ENCODE results near the gene GALNT9.
A peak's percentile ranks its signal among the peaks of the same experiment; 100 is the strongest.

The GALNT9 gene

DNA sequence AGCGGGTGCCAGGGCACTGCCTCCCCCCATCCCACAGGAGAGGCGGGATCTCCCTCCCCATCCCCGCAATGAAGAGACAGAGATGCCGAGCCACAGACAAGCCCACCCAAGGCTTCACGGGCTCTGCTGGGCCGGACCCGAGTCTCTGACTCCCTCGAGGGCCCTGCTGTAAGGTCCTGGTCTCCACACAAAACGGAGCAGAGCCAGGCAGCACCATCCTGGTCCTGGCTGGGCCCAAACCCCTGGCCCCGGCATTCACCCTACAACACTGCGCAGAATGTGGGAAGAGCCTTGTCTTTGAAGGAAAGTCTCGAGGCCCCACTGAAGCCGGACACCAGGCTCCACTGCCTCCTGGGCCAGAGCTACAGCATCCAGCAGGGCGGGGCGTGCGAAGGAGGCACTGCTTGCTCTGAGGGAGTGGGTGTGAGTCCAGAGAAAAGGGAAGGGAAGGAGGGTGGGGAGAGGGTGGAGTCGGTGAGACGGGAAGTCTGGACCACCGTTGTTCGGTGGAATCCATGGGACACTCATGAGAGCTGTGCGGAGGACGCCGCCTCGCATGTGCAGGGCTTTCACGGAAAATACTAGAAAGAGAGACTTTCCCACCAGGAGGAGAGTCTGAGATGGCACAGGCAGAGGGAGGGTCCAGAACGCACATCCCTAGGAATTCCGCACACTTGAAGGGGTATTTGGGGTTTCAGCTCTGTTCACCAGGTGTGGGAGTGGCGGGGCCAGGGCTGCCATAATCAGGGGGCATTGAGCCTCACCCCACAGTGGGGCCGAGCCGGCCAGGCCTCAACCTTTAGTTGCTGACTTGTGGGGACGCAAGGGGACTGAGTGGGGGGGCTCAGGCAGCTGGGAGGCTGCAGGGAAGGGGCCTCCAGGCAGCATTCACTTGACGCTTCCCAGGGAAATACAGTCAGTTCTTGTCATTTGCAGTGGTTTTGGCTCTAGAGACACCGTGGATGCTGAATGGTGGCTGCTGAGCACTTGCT lies 36.8 kb downstream of the GALNT9 start:
- DNase-seq: no peak

DNA sequence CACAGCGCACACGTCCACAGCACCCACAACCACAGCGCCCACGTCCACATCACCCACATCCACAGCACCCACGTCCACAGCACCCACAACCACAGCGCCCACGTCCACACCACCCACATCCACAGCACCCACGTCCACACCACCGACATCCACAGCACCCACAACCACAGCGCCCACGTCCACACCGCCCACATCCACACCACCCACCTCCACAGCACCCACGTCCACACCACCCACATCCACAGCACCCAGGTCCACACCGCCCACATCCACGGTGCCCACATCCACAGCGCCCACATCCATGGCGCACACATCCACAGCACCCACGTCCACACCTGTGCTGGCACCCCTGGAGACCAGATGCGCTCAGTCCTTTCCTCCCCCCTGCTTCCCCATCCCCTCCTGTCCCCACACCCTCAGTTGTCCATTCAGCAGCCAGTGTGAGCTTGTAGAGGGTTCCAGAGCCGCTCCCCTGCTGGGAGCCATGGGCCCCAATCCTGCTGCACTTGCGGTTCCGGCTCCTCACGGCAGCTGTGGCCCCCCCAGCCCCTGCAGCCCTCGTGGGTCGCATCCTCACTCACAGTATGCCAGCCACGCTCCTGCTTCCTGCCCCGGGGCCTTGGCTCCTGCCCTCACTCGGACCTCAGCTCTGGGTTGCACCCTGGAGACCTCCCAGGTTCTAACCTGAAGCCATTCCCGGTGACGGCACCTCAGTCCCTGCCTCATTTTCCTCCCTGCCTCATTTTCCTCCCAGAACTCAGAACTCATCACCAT lies 37.8 kb downstream of the GALNT9 start:
- no peak for DNase-seq

DNA sequence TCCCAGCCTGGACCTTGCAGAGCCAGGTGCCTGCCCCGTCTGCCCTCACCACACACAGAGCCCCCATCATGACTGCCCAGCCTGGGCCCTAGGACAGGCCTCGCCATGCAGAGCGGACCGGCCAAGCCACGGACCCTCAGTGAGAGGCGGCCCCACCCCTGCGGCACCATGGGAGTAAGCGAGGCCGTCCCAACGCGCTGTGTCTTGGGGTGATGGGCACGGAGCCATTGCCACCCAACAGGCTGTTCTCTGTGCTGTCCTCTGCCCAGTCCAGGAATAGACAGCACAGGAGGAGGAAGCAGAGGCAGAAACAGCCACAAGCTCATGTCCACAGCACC lies 39.2 kb downstream of the GALNT9 start:
- DNase-seq: no peak

DNA sequence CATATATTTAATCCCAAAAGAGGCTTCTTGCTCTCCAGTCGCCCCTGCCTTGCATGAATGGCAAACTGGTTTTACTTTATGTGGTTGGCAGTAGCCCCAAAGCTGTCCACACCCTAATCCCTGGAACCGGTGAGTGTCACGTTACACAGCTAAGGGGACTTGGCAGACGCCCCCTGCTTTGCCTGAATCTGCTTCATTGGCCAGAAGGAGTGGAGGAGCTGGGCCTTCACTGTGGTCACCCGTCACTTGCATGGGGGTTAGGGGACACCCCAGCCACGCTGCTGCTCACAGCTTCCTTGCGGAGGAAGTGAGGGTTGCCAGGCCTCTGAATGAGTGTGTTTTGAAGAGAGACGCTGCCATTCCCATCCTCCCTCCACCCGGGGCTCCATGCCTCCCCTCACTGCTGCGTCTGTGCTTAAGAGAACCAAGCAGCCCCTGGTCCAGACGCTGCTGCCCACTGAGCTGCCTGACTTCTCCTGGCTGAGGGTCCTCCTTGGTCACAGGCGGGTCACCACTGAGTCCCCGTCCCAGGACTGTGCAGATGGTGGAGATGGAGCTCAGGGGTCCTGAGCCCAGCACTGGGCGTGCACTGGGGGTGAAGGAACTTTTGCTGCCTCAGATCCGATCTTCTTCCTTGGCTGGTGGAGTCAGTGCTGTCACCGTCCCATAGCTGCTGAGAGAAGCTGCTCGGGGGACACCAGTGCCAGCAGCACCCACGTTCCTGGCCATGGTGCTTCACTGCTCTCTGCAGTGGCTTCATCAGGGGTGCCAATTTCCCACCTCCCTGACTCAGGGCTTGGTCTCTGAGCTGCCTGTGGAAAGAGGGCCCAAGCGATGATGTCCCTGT lies 39.8 kb downstream of the GALNT9 start:
- DNase-seq: no peak

DNA sequence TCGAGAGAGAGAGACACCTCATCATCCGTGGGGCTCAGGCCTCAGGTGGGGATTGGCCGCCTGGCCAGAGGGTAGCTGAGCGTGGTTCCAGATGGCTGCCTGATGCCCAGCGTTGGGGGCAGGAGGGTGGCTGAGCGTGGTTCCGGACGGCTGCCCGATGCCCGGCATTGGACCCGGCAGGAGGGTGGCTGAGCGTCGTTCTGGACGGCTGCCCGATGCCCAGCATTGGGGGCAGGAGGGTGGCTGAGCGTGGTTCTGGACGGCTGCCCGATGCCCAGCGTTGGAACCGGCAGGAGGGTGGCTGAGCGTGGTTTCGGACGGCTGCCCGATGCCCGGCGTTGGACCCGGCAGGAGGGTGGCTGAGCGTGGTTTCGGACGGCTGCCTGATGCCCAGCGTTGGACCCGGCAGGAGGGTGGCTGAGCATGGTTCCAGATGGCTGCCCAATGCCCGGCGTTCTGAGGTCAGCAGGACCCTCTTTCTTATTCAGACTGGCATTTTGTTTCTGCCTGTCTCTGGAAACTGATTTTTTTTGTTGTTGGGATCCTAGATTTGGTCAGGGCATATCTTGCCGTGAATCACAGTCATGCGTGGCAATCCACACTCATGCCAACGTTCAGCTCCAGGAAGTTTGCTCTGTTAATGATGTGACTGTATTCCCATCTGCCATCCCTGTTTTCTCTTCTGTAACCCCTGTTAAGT lies 40.7 kb downstream of the GALNT9 start:
- no peak for DNase-seq

DNA sequence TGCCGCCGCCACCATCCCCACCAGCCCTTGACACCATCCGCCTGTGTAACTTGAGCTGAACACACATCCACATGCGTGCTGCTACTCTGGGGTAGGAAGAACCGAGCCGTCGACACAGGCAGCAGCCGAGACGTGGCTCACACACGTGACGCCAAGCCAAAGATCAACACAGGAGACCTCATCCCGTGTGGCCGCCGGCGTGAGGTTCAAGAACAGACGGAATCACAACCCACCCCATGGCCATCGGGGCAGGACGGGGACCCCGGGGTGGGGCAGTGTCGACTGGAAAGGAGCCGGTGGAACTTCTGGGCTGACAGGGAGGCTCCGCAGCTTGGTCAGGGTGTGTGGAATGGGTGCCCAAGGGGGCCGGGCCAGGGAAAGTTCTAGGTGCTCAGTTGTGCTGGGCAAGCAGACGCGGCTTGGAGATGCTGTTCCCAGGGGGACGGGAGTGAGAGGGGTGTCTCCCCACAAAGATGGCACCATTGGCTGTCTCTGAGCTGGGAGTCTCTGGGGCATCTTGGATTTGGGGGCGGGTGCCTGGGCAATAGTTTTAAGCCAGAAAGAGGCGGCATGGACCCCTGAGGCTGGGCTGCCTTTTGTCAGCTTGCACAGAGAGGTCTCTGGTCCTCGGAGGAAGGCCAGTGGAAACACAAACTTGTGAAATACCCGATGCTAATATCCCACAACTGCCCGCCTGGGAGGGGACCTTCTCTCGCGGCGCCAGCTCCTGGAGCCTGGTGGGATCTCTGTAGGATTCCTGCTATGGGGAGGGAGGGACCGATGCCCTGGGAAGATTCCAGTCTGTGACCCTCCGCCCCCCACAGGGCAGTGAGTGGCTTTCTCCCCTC lies 41.8 kb downstream of the GALNT9 start:
- DNase-seq: no peak

DNA sequence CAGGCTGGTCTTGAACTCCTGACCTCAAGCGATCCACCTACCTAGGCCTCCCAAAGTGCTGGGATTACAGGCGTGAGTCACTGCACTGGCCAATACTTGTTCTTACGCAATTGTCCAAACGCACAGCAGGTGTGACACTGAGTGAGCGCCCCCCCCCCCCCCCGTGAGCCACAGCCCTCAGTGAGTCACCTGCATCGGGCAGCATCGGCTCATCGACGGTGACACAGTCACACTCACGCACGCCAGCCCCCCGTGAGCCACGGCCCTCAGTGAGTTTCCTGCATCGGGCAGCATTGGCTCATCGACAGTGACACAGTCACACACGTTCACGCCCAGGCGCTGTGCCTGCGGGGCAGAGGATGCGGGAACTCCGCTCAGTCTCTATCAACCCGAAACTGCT lies 42.5 kb downstream of the GALNT9 start:
- no peak for DNase-seq

DNA sequence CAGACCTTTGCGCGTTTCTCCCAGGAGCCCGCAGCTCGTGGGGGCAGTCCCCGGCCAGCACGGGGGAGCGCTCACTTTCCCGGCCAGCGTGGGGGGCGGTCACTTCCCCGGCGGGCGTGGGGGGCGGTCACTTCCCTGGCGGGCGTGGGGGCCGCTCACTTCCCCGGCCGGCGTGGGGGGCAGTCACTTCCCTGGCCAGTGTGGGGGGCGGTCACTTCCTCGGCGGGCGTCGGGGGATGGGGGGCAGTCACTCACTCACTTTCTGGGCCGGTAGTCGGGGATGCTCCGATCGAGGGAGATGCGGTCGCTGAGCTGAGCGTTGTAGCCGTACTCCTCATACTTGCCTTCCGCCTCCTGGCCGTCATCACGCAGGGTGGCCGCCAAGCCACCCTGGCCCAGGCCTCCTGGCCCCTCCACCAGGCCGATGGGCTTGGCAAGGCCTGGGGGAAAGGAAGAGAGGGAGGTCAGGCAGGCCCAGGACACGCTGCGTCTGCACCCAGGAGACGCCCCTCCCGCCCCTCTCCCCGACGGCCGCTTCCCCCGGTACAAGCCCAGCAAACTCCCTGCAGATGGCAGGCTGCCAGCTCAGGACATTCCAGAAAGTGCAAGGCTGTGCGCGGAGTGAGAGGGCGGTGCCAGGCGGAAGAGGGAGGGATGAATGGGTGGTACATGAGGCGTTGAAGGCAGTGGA lies 43.3 kb downstream of the GALNT9 start:
- DNase-seq: peak; percentile 29 to 47

DNA sequence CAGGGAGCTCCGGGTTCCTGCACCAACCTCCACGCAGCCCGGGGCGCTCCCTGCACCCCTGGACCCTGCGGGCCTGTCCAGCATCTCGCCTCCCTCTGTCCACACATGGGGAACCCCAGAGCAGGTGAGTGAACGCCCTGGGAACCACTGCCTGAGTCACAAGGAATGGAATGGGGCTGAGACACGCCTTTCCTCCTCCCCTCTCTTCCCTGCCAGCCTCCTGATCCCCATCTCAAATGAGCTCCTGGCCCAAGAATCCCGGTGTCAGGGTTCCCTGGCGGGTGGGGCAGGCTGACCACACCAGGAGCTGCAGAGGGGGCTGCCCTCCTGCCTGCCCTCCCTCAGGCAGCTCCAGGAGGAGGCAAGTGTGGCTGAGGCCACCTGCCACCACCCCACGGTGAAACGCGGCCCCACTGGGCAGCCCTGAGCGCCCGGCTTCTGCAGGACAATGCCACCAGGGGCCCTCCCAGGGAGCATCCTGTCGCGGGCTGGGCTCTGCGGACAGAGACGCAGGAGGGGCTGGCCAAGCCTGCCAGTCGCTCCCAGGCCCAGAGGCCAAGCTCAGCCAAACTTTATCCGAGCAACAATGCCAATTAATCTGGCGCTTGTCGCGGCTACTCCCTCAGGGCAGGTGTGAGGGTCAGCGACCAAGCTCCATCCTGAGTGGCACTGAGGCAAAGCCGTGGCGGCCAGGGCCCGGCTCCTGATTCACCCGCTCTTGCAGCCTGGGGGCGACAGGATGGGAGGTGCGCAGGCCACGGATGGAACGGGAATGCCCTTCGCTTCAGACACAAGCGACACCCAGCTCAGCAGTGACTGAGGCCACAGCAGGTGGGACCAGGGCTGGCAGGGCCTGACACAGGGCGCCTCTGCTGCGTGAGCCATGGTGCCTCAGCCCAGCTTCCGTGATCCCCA lies 44.3 kb downstream of the GALNT9 start:
- DNase-seq: no peak

DNA sequence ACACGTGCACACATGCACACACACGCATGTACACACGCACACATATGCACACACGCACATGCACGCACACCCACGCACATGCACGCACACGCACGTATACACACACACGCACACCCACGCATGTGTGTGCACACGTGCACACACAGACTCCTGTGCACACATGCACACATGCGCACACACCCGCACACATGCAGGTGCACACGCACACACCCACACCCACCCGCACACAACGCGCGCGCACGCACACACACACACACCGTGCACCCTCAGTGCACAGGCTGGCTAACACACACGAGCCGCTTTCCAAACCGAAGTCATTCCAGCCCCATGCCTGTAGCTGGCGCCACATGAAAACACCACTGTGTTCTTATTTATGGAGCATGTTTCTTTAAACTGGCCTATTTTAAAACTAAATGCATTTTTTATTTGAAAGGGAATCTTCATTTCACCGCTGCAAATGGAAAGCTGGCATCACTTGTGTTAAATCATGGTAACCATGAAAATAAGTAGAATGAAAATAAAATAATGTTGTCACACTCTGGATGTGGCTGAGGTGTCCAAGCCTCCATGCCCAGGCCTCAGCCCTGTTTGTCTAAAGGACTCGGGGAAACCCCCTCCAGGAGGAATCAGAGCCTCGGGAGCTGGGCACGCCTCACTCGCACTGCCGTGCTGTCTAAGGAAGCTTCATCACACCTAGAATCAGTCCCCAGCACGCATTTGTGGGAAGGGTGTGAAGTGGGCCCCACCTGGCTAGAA lies 45.1 kb downstream of the GALNT9 start:
- DNase-seq: peak in 1 of 2 donors; percentile 11

DNA sequence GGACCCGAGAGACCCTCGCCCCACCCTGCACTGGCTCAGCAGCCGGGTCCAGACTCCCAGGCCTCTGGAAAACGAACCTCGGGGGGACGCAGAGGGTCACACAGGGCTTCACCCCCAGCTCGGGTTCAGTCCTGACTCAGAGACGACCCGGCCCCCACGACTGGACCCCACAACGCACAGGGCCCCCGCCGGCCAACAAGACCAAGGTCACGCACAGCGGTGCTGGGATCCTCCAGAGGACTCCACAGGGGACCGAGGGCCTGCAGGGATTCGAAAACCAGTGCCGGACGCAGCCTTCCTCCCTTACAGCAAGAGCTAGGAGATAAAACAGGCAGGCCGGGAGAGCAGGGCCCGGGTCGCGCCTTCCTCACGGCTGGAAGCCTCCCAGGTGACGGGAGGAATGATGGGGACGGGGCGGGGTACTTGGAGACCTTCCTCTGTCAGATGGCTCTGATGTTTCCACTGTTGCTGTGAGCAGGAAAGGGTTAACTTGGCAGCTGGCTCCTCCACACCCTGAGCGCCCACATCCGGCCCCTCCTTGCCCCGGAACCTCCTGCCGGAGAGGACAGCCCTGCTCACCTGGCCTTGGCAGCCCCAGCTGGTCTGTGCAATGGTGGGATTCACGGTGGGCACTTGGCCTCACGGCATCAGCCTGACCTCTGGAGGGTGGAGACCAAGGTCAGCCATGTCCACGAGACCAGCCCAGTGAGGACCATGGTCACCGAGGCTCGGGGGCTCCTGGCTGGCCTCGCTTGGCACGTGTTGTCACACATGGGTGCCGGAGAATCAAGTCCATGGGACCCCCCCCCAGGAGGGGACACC lies 46.2 kb downstream of the GALNT9 start:
- no peak for DNase-seq

DNA sequence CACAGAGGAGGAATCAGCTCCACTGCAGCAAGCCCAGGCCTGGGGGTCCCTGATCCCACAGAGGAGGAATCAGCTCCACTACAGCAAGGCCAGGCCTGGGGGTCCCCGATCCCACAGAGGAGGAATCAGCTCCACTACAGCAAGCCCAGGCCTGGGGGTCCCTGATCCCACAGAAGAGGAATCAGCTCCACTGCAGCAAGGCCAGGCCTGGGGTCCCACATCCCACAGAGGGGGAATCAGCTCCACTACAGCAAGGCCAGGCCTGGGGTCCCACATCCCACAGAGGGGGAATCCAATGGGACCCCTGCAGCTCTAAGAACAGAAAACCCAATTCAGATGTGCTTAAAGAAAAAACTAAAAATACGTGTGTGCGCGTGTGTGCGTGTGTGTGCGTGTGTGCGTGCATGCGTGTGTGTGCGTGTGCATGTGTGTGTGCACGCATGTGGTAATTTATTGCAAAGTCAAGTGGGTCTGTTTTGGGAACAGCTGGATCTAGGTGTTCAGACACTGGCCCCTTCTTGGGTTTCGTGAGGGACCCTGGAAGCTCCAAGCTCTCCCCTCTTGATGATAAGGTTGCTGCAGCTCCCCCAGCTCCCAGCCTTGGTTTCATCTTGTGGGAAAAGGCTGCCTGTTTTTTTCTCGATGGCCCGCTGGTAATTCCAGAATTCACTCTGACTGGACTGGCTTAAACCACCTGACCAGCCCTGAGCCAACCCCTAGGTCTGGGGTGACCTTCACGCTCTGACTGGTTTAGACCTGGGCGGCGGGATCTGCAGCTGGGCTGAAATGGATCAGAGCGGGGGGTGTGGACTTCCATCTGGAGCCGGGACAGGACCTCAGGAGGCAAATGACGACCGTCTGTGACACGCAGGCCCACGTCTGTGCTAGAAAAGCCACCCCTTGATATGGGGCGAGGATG lies 47.1 kb downstream of the GALNT9 start:
- DNase-seq: no peak

DNA sequence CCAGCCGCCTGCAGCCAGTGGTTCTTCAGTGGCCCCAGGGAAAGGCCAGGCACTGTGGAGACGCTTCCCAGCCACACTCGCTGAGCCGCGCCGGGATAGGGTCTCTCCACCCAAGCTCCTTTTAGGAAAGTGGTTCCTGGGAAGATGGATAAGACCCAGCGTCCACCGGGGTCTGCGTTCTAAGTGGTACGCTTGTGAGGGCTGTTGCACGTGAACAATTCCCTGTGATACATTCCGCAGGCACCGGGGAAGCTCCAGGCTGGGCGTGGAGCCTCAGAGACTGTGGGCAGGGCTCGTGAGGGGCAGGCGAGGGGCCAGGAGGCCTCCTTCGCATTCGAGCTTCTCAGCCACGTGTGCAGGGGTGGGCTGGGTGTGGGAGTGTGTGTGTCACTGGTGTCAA lies 48.4 kb downstream of the GALNT9 start:
- DNase-seq: no peak

DNA sequence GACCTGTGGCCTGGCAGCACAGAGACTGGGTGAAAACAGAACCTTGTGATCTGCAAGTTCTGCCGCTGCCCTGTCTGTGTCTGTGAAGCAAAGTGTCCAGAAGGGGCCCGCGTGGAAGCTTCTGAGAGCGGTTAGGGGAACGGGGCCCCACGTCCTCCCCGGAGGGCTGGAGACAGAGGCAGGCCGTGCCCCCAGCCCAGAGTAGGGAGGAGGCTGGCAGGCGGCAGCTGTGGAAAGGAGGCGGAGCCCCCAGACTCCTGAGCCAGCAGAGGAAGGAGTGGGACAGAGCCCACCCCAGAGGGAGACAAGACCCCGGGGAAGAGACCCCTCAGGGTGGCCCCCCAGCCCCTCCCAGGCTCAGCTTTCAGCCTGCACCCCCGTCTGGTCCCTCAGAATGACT lies 49.0 kb downstream of the GALNT9 start:
- no peak for DNase-seq

DNA sequence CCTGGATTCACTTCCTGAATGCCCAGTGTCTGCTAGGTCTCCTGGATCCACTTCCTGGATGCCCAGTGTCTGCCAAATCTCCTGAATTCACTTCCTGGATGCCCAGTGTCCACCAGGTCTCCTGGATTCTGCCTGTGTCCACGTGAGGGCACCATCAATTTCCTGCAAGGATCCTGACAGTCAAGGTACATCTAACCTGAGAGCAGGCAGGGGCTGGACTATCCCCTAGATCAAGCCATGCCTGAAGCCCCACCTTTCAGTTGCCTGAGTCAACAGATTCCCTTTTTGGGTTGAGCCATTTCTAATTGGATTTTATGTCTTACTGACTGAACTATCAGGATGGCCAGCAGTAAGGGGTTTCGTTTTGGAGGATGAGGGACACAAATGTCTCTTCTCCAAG lies 49.5 kb downstream of the GALNT9 start:
- DNase-seq: no peak

DNA sequence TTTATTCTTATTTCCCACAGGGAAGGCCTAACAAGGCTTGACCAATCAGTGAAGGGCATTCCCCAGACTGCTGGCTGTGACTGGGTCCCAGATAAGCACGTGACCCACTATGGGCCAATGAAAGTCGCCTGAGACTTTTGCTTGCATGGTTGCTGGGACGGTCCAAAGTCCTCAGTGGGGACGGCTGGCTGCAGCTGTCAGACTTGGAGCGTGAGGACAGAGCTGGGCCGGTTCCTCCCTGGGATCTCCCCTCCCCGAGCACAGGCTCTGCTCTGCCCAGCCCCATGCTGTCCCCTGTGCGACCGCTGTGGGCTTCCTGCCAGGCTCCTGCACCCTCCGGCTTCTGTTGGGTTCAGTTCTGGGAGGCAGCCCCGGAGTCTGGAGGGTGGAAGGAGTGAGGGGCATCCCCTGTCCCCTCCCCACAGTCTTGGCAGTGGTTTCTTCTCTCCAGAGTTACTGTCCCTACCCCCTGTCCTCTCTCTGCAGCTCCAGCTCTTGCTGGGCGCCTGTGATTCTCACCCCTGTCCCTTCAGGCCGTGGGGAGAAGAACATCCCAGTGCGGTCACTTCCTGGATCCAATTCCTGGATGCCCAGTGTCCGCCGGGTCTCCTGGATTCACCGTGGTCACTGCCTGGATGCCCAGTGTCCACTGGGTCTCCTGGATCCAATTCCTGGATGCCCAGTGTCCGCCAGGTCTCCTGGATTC lies 50.1 kb downstream of the GALNT9 start:
- DNase-seq: no peak

All from inflammatory macrophage treated with lipopolysaccharide for 1 hour (primary cell).